Inflammatory macrophage (primary cell): ENCODE results near the gene ADAMTSL4.
A peak's percentile ranks its signal among the peaks of the same experiment; 100 is the strongest.

Experiments used
- DNase-seq, 2 donors: peaks; one replicate each; pipeline ENCODE4 v3.0.0-alpha.2; 2020 to 2022

Gene ADAMTSL4

DNA sequence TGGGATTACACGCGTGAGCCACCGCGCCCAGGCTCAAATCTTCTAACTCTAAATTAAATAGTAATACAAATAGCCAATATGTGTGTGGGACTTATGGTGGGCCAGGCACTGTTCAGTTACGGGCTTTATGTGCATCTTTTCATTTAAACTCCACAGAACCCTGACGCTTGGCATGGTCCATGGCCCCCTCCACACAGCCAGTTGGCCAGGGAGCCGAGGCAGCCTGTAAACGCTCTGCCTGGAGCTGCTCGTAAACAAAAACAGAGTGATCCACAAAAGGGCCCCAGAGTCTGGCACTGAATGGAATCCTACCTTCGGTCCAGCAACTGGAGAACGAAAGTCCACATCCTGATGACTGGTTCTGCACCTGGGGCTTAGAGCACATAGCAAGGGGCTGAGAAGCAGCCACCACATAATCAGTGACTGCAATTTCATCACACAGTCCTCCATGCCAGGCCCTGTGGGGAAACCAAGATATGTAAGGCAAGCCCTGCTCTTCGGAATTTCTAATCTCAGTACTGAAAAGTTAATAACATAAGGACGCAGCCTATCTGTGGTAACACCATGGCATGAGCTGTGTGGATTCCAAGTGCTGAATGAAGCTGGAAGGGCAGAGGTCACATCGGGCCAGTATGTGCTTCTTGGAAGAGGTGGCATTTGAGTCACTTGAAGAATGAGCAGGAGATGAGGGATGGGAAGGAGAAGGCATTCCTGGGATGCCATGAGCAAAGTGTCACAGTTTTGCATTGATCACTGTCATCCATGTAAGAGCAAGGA, 13.5 kb upstream of the ADAMTSL4 start:
- no peak for DNase-seq

DNA sequence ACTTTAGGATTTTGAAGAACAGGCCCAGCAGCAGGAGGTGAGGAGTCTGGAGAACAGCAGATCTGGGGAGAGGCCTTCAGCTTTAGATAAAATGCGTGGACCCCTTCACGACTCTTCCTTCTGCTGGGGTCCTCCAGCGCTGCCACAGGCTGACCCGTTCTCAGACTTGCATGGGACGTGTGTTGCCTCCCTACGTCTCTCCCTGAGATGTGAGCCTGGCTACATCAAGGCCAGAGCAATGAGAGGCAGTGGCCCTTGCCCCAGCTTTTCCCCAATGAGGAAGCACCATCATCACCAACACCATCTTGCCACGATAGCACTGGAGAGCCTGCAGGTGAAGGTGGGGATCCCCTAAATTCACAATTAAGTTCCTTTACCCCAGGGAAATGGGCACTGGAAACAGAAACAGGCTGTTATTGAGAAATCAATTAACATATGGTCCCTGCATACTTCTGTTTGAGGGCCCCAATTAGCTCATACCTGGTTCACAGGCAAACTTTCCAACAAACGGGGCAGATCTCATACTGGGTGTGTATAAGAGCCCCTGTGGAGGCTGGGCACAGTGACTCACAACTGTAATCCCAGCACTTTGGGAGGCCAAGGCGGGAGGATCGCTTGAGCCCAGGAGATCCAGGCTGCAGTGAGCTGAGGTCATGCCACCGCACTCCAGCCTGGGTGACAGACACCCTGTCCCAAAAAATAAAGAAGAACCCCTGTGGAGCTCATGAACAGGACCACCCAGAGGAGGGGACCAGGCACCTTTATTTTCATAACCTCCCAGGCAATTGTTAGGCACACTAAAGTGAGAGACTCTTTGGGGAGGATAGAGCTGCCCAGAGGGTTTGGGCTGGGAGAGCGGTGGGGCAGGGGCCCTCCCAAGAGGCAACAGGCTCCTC, 12.1 kb upstream of the ADAMTSL4 start:
- no peak for DNase-seq

DNA sequence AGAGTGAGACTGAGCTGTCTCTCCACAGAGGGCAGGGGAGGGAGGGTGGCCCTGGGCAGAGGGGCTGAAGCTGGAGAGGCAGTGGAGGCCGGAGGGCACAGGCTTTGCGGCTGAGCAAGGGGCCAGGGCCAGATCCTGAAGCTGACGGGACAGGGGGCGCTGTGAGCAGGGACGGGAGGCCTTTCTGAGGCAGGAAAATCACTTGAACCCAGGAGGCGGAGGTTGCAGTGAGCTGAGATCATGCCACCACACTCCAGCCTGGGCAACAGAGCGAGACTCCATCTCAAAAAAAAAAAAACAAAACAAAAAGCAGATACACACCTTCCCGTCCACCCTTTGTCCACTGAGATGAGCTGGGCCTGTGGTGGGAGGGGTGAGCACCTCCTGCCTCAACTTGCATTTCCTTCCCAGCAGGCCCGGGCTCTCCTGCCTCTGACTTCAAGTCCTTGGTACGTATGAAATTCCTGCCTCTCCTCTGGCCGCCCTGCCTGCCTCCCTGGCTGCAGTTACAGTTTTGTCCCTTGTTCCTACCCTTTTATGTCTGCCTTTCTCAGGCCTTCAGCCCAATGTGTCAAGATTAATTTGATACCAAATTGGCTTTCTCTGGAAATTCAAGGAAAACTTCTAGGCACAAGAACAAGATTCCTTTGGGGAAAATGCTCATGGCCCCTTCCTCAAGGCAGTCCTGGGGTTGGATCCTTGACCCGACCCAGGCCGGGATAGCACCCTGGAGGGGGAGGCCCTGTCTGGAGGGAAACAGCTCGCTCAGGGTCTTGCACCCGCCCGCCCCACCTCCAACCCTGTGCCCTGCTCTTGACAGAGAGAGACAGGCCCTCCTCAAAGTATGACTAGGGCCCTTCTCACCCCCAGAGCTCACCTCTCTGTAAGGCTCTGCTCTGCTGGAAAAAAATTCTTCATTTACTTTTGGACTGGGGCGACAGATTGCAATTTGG, 11.2 kb upstream of the ADAMTSL4 start:
- DNase-seq = no peak

DNA sequence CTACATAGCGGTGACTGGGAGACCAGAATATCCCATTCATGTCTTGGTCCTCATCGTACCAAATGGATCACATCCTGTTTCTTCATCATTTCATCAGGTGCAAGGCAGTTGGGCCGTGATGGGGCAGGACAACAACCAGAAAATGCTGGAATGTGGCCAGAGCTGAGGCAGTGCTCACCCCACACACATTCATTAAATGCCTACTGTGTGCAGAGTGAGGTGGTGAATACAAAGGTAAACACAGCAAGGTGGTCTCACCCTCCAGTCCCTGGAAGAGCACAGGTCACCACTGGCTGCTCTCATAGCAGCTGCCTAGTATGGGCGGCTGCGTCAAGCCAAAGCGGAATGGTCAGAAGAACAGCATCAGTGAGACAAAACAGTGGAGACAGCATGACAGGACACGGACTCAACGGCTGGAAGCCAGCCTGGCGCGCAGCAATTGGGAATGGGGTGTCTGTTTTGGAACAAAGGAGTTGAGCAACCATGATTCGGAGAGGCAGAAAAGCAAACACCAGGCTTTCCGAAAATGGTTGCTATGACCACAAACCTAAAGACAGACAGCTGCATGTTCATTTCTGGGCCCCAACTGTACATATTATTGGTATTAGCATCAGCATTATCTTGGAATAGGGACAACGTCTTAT, 5.6 kb upstream of the ADAMTSL4 start:
- DNase-seq = no peak

DNA sequence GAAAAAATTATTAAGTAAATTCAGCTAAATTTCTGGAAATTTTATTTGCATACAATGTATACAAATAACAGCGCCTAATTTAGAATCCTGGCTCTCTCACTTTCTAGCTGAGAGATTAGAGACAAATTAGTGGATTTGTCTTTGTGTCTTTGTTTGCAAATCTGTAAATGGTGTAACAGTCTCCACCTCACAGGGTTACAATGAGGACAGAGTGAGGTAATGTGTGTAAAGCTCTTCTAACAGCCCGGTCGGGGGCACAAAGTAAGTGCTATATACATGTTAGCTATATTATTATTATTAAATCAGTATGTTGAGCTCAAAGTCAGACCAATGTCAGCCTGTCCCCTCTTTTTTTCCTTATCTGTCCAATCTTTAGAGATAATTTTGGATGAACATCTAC, 5.0 kb upstream of the ADAMTSL4 start:
- DNase-seq = no peak

DNA sequence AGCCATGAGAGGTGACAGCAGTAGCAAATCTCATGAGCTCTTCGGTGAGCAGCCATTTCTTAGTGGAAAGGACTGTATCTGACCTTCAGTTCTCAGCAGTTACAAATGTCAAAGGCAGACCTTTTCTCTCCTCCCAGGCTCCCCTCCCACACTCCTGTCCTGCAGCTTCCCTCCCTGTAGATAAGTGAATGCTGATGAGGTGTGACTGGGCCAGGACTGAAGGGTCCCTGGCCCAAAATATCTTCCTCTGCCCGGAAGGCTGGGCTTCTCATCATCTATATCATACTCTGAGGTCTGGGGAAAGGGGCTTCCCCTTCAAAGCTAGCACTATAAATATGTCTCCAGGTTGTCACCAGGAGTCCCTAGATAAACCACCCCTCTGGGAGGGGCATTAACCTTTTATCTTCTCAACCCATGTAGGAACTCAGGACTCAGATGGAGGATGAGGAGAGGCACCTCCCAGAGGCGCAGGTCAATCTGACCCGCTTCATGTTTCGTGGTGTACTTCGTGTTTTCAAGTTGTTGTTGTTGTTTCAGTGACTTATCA, 3.6 kb upstream of the ADAMTSL4 start:
- no peak for DNase-seq

DNA sequence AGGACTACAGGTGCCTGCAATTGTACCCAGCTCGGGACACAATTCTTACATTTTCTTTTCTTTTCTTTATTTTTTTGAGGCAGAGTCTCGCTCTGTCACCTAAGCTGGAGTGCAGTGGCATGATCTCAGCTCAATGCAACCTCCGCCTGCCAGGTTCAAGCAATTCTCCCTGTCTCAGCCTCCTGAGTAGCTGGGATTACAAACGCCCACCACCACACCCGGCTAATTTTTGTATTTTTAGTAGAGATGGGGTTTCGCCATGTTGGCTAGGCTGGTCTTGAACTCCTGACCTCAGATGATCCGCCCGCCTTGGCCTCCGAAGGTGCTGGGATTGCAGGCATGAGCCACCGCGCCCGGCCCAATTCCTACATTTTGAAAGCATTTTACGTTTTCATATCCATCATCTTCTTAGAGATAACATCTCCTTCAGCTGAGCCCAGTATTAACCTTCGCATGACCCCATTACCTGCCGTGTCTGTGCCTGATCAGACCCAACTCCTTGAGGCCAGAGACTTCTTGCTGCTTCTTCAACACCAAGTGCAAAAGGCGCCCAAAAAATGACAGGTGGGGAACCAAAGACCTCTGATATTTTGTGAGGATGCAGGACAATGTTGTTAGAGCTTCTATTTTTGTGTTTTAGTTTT, 2.8 kb upstream of the ADAMTSL4 start:
- DNase-seq = no peak

DNA sequence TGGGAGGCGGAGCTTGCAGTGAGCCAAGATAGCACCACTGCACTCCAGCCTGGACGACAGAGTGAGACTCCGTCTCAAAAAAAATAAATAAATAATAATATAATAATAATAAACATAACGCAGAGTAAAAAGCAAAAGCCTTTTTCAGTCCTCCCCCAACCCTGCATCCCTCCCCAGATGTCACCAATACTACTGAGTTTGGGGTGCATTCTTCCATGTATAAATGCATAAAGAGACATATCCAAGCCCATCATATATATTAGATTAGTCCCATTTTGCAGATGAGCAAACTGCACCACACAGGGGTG, 930 bp upstream of the ADAMTSL4 start:
- no peak for DNase-seq

DNA sequence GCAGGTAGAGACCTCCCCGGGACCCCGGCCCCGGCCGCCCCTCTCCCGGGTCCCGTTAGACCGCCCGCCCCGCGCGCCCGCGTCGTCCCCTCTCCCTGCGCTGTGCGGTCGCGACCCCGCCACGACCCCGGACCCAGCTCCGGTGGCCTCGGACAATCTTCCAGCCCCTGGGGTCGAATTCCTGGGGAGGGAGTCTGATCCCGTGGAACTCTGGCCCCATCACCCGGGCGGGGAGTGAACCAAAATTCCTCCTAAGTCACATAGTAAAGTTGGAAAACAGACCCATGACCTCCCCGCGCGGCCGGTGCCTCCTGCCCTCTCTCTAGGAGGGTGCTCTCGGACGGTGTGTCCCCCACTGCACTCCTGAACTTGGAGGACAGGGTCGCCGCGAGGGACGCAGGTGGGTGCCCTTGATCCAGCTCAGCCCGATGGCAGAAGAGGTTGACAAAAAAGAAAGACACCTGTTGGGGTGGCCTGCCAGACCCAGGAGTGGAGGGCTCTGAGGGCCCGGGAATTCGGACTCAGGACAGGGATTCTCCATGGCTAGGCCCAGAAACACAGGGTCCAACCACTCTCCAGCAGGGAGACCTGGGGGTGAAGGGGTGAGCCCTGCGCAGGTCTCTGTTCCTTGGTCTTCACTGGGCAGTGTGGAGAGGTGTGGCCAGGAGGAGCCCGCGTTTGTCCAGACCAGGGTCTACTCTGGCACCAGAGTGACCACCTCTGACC, 451 bp downstream of the ADAMTSL4 start:
- no peak for DNase-seq

DNA sequence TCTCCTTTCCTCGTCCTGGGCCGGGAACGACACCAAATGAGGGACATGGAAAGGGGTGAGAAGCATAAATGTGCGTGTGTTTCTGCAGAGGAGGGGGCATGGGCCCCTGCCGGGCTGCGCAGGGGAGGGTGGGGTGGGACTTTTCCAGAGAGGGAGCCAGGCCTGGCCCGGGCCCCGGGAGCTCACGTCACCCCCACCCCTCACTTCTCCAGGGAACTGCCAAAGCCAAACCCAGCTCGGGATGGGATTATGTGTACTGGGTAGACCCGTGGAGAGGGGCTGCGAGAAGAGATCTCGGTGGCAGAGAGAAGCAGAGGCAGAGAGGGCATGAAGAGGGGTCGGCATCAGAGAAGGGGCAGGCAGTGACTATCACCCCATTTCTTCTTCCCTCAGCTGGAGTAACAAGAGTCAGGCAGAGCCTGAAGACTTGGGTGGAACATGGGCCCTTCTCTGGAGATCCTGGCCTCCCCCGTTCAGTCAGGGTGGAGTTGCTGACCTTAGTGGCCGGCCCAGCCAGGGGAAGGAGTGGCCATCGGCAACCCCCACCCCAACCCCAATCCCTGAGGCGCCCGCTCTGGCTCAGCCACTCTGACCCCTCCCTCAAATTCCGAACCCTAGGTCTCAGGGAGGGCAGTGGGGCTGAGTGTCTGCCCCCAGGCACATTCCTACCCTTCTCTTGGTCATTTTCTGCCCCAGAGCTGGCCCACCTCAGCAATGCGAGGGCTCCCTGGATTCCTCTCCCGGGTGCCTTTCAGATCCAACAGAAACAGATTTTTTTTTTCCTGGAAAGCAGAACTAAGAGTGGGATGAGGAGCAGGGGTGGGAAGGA, 1.2 kb downstream of the ADAMTSL4 start:
- peak in 1 of 2 donors; percentile 38 for DNase-seq

DNA sequence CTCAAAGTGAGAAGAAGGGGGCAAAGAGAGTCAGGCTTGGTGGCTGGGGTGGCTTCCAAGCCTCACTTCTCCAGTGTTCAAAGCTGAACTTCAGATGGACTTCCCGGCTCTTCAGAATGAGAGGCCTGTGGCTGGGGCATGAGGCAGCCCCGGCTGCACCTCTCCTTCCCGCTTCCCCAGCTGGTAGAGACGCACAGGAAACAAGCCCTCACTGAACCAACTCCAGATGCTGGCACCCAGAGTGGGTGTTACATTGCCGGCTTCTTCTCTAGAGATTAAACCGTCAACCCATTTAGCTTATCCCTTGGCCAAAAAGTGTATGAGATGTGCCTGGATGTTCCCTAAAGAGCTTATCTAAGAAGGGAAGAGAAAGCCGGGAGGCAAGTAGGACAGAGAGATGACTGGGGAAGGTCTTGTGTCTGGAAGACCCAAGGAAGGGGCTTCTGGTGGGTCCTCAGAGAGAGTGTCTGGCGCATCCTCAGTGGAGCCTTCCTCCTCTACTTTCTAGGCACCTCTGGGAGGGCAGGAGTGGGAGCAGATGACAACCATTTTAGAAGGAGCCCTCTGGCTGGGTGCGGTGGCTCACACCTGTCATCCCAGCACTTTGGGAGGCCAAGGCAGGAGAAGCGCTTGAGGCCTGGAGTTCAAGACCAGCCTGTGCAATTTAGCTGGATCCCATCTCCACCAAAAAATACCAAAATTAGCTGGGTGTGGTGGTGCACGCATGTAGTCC, 2.0 kb downstream of the ADAMTSL4 start:
- DNase-seq = peak; percentile 57 to 61

DNA sequence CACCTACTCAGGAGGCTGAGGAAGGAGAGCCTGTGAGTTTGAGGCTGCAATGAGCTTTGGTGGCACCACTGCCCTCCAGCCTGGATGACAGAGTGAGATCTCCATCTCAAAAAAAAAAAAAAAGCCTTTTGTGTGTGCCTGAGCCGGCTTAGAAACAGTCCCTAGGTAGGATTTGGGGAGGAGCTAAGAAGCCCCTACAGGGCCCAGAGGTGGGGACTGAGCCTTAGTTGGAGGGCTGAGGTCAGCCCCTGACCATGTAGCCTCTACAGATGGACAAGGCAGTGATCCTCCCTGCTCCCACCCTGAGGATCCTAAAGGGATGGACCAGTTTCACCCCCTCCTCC, 2.5 kb downstream of the ADAMTSL4 start:
- DNase-seq = no peak

DNA sequence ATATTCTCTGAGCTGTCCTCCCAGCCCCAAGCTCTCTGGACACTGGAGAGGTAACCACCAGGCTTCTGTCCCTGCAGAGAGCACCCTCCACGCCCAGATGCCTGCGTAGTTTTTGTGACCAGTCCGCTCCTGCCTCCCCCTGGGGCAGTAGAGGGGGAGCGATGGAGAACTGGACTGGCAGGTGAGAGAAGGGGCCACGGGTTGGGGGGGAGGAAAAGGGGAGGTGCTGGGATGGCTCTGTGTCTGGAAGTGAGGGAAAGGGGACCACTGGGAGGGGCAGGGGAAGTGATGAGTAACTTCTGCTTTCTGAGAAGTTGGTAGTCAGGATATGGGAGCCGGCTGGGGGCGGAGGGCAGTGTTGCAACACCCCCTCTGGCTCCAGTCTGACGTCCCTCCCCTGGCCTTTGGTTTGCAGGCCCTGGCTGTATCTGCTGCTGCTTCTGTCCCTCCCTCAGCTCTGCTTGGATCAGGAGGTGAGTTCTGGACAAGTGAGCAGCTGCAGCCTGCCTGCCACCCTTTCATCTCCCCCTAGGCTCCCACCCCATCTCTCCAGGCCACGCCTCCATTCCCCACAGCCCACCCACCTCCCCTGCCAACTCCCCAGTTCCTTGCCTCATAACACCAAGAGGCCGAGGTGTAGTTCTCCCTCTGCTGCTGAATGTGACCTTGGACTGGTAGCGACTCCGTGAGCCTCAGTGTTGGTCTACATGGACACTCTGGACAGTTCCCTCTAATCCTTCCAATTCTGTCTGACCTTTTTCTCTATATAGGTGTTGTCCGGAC, 3.1 kb downstream of the ADAMTSL4 start:
- DNase-seq = peak; percentile 96

DNA sequence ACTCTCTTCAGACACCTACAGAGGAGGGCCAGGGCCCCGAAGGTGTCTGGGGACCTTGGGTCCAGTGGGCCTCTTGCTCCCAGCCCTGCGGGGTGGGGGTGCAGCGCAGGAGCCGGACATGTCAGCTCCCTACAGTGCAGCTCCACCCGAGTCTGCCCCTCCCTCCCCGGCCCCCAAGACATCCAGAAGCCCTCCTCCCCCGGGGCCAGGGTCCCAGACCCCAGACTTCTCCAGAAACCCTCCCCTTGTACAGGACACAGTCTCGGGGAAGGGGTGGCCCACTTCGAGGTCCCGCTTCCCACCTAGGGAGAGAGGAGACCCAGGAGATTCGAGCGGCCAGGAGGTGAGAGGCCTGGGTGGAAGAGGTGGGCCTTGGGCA, 3.7 kb downstream of the ADAMTSL4 start:
- no peak for DNase-seq

DNA sequence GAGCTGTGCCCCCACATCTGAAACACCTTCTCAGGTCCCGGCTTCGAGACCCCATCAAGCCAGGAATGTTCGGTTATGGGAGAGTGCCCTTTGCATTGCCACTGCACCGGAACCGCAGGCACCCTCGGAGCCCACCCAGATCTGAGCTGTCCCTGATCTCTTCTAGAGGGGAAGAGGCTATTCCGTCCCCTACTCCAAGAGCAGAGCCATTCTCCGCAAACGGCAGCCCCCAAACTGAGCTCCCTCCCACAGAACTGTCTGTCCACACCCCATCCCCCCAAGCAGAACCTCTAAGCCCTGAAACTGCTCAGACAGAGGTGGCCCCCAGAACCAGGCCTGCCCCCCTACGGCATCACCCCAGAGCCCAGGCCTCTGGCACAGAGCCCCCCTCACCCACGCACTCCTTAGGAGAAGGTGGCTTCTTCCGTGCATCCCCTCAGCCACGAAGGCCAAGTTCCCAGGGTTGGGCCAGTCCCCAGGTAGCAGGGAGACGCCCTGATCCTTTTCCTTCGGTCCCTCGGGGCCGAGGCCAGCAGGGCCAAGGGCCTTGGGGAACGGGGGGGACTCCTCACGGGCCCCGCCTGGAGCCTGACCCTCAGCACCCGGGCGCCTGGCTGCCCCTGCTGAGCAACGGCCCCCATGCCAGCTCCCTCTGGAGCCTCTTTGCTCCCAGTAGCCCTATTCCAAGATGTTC, 4.3 kb downstream of the ADAMTSL4 start:
- DNase-seq = no peak

DNA sequence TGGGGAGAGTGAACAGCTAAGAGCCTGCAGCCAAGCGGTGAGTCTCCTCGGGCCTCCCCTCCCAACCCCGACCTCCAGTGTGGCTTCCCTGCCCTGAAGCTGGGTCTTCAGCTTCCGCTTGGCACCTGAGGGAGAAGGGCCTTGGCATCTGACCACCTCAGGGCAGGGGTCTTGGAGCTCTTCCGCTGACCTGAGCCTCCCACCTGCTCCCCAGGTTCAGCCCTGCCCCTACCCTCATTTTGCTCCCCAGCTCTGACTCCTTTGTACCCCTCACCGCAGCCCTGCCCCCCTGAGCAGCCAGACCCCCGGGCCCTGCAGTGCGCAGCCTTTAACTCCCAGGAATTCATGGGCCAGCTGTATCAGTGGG, 4.9 kb downstream of the ADAMTSL4 start:
- no peak for DNase-seq

DNA sequence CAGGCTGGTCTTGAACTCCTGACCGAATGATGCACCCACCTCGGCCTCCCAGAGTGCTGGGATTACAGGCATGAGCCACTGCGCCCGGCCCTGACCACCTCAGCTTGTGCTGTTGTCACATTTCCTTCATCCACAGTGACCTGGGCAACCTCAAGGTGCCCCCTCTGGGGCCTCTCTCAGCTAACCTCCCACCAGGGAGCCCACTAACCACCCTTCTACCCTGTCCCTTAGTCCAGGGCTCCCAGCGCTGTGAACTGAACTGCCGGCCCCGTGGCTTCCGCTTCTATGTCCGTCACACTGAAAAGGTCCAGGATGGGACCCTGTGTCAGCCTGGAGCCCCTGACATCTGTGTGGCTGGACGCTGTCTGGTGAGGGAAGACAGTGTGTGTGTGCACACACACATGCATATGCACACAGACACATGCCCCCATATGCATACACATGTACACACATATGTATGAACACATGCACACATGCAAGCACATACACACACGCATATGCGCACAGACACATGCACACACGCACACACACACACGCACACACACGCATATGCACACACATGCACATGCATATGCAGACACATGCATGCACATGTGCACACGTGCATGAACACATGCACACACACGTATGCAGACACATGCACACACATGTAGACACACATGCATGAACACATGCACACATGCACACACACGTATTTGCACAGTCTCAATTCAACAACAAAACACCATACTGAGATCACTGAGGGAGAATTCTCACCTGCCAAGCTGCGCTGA, 6.2 kb downstream of the ADAMTSL4 start:
- DNase-seq = no peak
